PFSK-1 (cell line): ENCODE measurements around the gene RAB4A.

Experiments used
- FOXP2 ChIP-seq: optimal IDR thresholded peaks from 2 replicates; pipeline ENCODE3; 2011; ENCODE audit warnings: borderline replicate concordance, control low read depth, inconsistent platforms; ENCODE audit not compliant: insufficient read depth; ENCODE audit errors: extremely low read length, extremely low read depth
- POLR2AphosphoS5 ChIP-seq: IDR thresholded peaks from 2 replicates; pipeline ENCODE4 v1.6.1; 2012; ENCODE audit warnings: low read depth, mild to moderate bottlenecking, control low read depth, low read length, moderate library complexity
- REST ChIP-seq, 2 experiments: IDR thresholded peaks; 2 replicates each; pipeline versions ENCODE4 v1.6.1 to v1.8.0; 2011 to 2012; ENCODE audit warnings: low read depth in 2 of 2, low read length in 2 of 2, control low read depth in 1 of 2, inconsistent platforms in 1 of 2, mild to moderate bottlenecking in 1 of 2, moderate library complexity in 1 of 2; ENCODE audit not compliant: insufficient read depth in 1 of 2
- SIN3A ChIP-seq: IDR thresholded peaks from 2 replicates; pipeline ENCODE4 v1.6.1; 2012; ENCODE audit warnings: mild to moderate bottlenecking, low read length, moderate library complexity, borderline replicate concordance; ENCODE audit not compliant: insufficient read depth

- TF ChIP-seq SIN3A: no peak
- no peak for TF ChIP-seq POLR2AphosphoS5
- TF ChIP-seq FOXP2: no peak
- TF ChIP-seq REST (IDR thresholded peaks at IDR 0.05; ENCODE audit: insufficient read depth in 1 of 2, low read depth in 2 of 2, low read length in 2 of 2): no peak
Observed at GRCh38 chr1:229339086-229339485, 68.2 kb downstream of the RAB4A start.
